Islet of Langerhans (tissue), 1 donor: ENCODE results near the gene POLN.

Experiments
- FAIRE-seq: peaks from one replicate; lab custom pipeline; 2011; peaks lifted over from hg19 to GRCh38; lab: Jason Lieb, UNC

POLN gene

GRCh38 chr4:2103843-2104547, 137.9 kb downstream of the POLN start:
- no peak for FAIRE-seq

GRCh38 chr4:2103127-2103842, 138.6 kb downstream of the POLN start:
- FAIRE-seq: no peak

- no peak for FAIRE-seq
Measured at GRCh38 chr4:2102045-2102883, 139.7 kb downstream of the POLN start.

GRCh38 chr4:2101346-2102044, 140.4 kb downstream of the POLN start:
- no peak for FAIRE-seq

- no peak for FAIRE-seq
Measured at GRCh38 chr4:2096073-2096609, 145.8 kb downstream of the POLN start.

- no peak for FAIRE-seq
Measured at GRCh38 chr4:2095236-2096072, 146.5 kb downstream of the POLN start.

GRCh38 chr4:2094545-2094944, 147.4 kb downstream of the POLN start:
- no peak for FAIRE-seq

GRCh38 chr4:2093265-2093664, 148.7 kb downstream of the POLN start:
- FAIRE-seq: no peak

GRCh38 chr4:2092669-2093053, 149.3 kb downstream of the POLN start:
- FAIRE-seq: no peak

- no peak for FAIRE-seq
Measured at GRCh38 chr4:2091990-2092668, 149.8 kb downstream of the POLN start.

- FAIRE-seq: no peak
Measured at GRCh38 chr4:2090642-2091041, 151.3 kb downstream of the POLN start.

GRCh38 chr4:2089222-2089621, 152.7 kb downstream of the POLN start:
- FAIRE-seq: no peak

- FAIRE-seq: no peak
Measured at GRCh38 chr4:2087170-2087569, 154.8 kb downstream of the POLN start.

- FAIRE-seq: no peak
Measured at GRCh38 chr4:2085496-2085901, 156.4 kb downstream of the POLN start.

- no peak for FAIRE-seq
Measured at GRCh38 chr4:2084316-2084715, 157.6 kb downstream of the POLN start.

- FAIRE-seq: no peak
Measured at GRCh38 chr4:2083826-2084160, 158.1 kb downstream of the POLN start.

GRCh38 chr4:2083116-2083825, 158.7 kb downstream of the POLN start:
- no peak for FAIRE-seq

- FAIRE-seq: no peak
Measured at GRCh38 chr4:2082627-2083026, 159.3 kb downstream of the POLN start.

GRCh38 chr4:2082118-2082517, 159.8 kb downstream of the POLN start:
- FAIRE-seq: no peak

- no peak for FAIRE-seq
Measured at GRCh38 chr4:2081540-2081939, 160.4 kb downstream of the POLN start.
